Thyroid gland (tissue), 4 donors: ENCODE results near the gene ICAM5.

Source experiments
- POLR2A ChIP-seq, 2 donors: fragments of 450-650 bp; IDR thresholded peaks; one replicate each; pipeline ENCODE4 v1.6.1; 2017; ENCODE audit warnings: antibody characterized with exemption in 2 of 2, mild to moderate bottlenecking in 2 of 2, moderate library complexity in 1 of 2
- TF ChIP-seq, protein P1 (sequence below), 6 experiments: fragments of 200-600 bp in 3 of 6; fragments of 450-650 bp in 3 of 6; sonication (generic) in 3 of 6; IDR thresholded peaks; one replicate each; pipeline ENCODE4 v1.5.1; 2016 to 2019; ENCODE audit warnings: antibody characterized with exemption in 6 of 6, mild to moderate bottlenecking in 2 of 6, inconsistent platforms in 1 of 6, moderate library complexity in 1 of 6

- TF ChIP-seq, protein P1, sequence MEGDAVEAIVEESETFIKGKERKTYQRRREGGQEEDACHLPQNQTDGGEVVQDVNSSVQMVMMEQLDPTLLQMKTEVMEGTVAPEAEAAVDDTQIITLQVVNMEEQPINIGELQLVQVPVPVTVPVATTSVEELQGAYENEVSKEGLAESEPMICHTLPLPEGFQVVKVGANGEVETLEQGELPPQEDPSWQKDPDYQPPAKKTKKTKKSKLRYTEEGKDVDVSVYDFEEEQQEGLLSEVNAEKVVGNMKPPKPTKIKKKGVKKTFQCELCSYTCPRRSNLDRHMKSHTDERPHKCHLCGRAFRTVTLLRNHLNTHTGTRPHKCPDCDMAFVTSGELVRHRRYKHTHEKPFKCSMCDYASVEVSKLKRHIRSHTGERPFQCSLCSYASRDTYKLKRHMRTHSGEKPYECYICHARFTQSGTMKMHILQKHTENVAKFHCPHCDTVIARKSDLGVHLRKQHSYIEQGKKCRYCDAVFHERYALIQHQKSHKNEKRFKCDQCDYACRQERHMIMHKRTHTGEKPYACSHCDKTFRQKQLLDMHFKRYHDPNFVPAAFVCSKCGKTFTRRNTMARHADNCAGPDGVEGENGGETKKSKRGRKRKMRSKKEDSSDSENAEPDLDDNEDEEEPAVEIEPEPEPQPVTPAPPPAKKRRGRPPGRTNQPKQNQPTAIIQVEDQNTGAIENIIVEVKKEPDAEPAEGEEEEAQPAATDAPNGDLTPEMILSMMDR (IDR thresholded peaks at IDR 0.05) = no peak
- no peak for TF ChIP-seq POLR2A (IDR thresholded peaks at IDR 0.05)
Observed at GRCh38 chr19:10293637-10294367, 4.0 kb downstream of the ICAM5 start.
